ENCODE measurements around the gene CCDC187. TPM values are rescaled to one million over a fixed set of nuclear protein-coding genes. Genes with fewer than 3 reads are reported as not detected.
"Not testable (repeated sequence)": the region's sequence is repeated elsewhere in the genome, so short reads cannot be mapped to it uniquely, and the experiment has no call there.

Gene CCDC187
- total RNA-seq, 1 experiment from 2014 or later: 0.05 TPM

DNA sequence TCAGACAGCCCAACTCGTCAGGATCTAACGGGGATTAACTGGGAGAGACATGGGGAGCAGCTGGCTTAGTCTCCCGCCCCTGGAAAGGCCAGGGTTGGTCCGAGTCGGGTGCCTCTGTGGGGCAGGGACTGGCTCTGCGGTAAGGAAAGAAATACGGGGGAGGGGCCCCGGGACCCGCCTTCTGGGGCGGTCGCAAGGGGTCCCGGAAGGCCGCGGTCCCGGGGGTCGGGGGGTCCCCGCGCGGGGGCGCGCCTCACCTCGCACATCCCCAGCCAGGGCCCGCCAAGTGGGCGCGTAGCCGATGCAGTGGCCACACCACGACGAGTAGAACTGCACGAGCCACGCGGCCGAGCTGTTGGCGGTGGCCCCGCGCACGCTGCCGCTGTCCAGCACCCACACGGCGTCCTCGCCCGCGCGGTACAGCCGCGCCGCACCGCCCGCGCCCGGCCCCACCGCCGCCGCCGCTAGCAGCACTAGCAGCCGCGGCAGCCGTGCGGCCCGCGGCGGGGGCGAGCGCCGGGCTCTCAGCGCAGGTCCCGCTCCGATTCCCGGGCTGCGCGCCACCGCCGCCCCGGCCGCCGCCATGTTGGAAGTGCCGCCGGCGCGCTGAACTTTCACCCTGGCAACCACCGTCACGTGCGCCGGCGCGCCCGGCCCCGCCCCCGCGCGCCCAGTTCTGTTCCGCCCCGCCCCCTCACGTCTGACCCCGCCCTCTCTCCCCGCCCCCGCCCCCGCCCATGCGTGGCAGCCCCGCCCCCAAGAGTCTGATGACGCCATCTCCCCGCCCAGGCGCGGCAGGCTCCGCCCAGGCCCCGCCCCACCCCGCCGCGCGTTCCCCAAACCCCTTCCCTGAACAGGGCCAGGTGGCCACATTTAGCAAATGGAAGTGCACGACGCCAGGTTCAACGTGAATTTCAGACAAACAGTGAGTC is 58.4 kb downstream of the CCDC187 start, which contains the start of gene QSOX2:
TSS of gene QSOX2 (minus strand) at position 594 of the 932 bp plus-strand sequence. CDS start at position 585, 9 bp downstream.
- DNase-seq (ENCODE audit: extremely low read depth, low read depth): peak; percentile 68

DNA sequence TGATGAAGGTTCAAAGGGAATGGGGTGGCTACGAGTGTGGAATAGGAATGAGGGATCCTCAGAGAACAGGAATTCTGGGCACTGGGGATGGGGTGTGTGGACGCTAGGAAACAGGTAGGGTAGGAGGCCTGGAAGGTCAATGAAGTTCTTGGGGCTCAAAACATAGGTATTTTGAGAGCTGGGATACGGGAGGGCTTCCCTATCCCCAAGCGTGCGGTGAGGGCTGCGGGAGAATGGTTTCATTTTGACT is 59.0 kb downstream of the CCDC187 start:
- DNase-seq (ENCODE audit: extremely low read depth, low read depth): no peak

DNA sequence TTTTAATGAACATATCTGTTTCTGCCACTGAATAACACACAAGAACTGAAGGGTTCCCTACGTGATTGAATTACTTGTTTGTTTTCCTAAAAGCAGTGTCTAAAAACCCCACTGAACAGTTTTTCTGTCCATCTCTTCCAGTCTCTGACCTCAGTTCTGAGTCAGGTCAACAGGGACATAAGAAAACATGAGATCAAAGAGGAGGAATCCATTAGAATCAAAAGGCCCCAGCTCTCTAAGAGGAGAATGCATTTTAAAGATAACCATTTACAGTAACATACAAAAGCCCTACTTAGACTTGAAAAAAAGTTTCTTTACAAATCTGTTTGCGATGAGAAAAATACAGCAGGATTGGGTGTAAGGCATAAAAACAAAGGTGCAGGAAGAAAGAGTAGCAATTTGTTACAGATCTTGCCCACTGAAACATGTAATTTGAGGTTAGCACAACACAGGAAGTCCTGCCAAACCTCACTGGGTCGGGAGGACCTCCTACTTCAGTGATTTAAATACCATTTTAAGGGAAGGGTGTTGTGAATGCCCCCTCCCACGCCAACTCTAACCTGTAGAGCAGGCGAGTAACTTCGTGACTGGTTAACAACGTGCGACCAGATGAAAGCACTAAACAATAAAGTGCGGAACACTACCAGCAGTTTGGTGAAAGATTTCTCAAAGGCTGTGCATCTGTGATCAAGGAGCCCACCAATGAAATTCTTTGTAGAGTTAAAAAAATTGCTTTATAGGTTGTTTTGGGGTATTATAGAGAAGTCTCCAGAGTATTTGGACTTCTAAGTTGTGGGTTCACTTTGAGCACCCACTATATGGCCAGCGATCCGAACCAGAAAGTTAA is 59.5 kb downstream of the CCDC187 start:
- no peak for DNase-seq (ENCODE audit: extremely low read depth, low read depth)

DNA sequence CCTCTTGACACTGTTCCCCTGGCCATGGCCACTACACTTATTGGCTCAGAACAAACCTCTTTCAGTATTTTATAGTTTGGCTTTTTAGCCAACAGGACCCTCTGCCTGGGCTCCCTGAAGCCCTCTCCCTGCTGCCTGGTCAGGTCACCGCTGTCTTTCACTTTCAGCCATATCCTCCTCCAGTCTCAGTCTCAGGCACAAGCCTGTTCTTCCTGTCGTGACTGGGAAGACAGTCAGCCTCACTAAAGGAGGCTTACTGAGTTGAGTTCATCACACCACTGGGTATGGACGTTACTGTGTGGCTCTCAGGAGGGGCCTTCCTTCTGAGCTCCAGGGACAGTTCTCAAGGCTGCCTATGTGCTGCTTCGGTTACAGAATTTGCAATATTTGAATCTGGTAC is 60.3 kb downstream of the CCDC187 start:
- no peak for DNase-seq (ENCODE audit: extremely low read depth, low read depth)

DNA sequence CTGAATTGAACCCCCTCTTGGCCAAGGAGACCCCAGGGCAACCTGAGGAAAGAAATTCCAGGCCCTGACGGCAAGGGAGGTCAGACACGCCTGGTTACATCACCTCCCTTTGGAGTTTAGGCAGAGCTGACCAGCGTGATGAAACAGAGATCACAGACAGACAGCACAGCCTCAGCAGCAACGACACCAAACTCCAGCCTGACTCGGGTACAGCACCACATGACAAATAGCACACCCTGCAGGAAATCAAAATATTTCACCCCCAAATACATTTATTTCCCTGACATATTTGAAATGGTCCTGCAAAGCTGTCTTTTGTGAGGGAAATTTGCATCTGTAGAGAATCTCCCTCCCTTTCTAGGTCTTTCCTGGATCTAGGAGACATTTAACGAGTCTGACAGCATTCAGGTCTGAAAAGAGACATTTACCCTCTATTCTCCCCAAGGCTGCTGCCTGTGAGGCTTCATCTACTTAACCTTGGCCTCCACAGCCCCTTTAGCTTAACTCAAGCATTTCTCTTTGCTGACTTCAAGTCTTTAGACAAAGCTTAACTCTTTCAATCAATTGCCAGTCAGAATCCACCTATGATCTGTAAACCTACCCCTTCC is 60.9 kb downstream of the CCDC187 start:
- DNase-seq (ENCODE audit: extremely low read depth, low read depth): peak; percentile 28

DNA sequence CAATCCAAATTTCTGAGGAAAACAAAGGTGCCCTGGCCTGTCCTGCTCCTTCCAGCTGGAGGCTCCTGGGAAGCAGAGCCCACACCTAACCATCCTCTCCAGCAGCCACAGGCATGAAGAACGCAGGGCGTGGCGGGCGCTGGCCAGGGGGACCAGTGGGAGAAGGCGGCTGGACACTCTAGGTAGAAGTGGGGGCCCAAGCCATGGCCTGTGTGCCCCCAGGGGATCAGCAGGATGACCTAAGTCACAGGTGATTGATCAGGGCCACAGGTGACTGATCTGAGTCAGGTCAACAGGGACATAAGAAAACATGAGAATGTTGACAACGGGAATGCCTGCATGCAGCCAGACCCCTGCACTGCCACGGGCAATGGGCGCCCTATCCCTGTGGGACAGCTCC is 61.6 kb downstream of the CCDC187 start:
- DNase-seq (ENCODE audit: extremely low read depth, low read depth): no peak

DNA sequence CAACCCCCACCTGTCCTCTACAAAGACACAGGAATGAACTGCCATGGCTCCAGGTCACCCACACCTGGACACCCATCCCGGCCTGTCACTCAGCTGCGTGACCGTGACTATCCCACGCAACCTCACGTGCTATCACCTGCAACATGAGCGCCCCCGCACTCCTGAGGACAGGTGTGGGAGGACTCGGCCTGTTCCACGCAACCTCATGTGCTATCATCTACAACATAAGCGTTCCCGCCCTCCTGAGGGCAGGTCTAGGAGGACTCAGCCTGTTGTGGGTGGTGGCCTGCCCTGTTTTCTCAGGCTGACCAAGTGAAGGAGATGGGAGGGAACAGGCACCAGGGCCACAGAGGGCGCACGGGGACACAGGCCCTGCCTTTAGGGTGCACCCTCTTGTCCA is 62.4 kb downstream of the CCDC187 start:
- DNase-seq (ENCODE audit: extremely low read depth, low read depth): no peak

DNA sequence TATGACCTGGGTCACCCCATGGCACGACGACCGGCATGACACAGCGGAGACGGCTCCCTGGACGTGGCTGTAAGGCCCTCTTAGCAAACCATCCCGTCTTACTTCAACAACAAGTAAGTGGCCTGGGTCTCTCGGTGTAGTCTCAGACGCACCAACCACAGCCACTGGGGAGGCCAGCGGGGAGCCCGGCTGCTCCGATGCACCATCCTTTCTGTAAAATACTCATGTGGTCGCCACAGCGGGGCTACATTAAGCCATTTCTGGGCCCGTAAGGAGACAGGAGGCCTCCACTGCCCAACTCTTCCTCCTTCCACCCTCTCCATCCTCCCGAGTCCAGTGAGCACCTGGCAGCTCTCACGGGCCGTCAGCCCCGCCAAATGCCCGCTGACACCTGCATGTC is 63.0 kb downstream of the CCDC187 start:
- DNase-seq (ENCODE audit: extremely low read depth, low read depth): no peak

DNA sequence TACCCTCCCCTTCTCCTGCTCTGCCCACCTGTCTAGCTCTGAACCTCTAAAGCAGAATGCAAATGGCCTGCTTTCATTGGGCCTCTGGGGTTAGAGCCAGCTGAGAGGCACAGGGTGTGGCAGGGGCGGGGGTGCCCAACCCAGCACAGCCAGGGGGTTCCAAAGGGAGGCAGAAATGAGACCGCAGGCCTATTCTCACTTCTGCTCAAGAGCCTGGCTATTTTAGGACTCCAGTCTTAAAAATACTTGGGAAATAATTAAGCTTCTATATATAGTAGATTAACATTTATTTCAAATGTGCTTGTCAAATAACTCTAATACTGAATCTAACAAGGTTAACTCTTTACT is 63.9 kb downstream of the CCDC187 start:
- DNase-seq (ENCODE audit: extremely low read depth, low read depth): no peak

DNA sequence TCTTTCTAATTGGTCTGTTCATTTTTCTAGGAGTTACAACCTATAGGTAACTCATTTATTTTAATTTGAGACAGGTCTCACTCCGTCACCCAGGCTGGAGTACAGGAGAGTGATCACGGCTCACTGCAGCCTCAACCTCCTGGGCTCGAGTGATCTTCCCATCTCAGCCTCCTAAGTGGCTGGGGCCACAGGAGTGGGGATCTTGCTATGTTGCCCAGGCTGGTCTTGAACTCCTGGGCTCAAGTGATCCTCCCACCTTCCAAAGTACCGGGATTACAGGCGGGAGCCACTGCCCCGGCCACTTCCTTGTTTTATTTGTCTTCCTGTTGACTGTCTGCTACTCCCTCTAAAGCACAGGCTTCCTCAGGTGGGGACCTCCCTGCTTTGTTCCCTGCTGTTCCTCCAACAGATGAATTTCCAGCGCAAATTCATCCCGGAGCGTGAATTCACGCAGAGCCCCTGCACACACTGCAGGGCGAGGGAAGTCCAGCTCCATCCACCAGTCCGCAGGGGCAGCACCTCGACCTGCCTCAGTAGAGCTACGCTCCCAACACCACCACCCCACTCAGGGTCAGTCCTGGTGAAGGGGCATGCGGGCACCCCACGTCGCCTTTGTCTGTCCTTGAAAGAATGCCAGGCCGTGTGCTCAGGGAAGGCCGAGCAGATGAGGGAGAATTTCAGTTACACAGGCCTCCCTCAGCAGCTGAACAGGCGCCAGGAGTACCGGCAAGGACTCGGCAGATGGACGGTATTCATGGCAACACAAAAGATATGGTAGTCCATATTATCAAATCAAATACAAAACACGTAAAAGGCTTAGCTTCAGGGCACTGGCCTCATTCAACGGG is 64.5 kb downstream of the CCDC187 start:
- DNase-seq (ENCODE audit: extremely low read depth, low read depth): no peak

DNA sequence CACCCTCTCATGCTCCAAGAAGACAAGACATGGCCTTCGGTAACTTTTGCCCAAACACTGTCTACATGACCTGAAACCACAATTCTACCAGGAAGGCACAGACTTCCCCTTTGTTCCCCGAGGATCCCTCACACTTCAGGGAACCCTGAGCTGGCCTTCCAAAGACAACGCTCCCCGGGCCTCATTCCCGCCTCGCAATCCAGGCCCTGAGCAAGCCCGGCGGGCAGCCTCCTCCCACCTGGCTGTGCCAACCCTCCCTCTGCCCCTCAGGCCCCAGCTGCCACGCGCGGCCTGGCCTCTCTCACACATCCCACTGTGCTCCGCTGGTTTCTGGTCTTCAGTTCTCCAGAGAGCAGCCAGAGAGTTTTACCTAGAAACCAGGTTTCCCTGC is 65.6 kb downstream of the CCDC187 start:
- no peak for DNase-seq (ENCODE audit: extremely low read depth, low read depth)

DNA sequence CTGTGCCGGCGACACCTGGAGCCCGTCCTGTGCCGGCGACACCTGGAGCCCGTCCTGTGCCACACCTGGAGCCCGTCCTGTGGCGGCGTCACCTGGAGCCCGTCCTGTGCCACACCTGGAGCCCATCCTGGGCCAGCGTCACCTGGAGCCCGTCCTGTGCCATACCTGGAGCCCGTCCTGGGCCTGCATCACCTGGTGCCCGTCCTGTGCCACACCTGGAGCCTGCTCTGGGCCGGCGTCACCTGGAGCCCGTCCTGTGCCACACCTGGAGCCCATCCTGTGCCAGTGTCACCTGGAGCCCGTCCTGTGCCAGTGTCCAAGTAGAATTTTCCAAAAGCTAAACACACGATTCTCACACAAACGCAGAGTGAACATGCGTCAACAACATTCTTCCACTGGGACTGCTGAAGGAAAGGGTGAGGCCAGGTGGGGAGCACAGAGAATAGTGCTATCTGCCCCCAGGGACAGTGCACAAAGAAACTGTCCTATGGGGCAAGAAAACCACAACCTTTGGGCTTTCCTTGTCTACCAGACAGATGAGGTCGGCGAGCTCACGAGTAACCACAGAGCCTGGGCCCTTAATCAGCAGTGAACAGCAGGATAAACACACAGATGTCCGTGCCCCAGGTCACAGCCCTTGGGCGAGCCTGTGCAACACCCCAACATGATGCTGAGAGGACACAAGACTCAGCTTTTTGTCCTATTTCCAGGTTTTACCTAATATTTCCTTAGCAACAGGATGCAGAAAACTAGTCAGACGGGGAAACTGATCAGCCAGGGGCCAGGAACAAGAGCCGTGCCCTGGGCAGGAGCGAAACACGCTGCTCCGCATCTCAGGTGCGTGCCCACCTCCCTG is 66.2 kb downstream of the CCDC187 start:
- DNase-seq (ENCODE audit: extremely low read depth, low read depth): no peak

DNA sequence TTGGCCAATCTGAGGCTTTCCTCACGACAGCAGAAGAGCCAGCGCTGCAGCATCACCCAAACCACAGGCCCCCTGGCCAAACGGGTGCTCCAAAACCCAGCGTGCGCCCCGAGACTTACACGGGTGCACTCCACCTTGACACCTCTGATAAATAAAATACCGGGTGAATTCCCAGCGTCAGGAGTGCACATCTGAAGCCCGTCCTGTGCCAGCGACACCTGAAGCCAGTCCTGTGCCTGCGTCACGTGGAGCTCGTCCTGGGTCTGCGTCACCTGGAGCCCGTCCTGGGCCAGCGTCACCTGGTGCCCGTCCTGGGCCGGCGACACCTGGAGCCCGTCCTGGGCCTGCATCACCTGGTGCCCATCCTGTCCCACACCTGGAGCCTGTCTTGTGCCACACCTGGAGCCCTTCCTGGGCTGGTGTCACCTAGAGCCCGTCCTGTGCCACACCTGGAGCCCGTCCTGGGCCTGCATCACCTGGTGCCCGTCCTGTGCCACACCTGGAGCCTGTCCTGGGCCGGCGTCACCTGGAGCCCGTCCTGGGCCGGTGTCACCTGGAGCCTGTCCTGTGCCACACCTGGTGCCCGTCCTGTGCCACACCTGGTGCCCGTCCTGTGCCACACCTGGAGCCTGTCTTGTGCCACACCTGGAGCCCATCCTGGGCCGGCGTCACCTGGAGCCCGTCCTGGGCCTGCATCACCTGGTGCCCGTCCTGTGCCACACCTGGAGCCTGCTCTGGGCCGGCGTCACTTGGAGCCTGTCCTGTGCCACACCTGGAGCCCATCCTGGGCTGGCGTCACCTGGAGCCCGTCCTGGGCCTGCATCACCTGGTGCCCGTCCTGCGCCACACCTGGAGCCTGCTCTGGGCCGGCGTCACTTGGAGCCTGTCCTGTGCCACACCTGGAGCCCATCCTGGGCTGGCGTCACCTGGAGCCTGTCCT is 67.2 kb downstream of the CCDC187 start:
- not testable (repeated sequence) for DNase-seq (ENCODE audit: extremely low read depth, low read depth)

DNA sequence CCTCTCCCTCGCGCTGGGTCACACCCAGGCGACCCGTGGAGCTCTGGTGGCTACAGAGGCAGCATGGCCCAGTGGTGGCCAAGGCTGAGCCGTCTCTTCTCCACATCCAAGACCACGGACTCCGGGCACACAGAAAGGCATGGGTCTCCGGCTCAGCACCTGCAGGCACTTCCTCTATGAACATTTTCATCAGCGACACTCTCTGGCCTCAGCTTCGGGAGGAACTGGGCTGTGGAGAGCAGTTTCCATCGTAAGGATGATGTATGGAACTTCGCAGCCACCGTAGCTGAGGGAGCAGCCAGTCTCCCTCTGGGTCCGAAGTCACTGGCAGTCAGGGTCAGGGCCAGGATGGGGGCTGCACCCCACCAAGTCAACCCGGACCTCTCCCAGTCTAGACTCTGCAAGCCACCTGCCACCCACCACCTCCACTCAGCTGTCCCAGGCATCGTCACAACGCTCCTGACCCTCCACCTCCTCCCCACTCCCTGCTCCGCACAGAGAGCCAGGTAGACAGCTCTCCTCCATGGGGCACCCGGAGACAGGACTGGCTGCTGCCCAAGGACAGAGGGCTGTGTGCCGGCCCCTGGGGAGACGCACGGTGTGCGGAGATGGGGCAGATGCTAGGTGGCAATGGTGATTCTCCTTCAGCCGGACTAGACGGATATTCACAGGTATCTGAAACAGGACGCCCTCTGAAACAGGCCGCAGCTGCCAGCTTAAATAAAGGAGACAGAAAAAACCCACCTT is 68.0 kb downstream of the CCDC187 start:
- no peak for DNase-seq (ENCODE audit: extremely low read depth, low read depth)

DNA sequence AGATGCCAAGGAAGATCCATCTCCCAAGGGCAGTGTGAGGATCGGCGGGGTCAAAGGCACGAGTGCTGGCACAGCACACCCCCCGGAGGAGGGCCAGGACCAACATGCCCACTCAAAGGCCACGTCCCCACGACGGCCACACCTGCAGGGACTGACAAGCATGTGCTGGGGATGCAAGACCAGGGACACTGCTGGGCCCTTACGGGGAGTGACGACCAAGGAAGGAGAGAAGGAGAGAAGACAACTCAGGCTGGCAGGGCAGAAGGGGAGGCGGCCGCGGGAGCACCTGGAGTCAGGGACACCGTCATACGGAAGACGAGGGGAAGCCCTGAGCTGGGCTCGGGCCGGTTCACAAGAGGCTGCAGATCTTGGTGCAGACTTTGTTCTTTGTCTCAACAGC is 68.7 kb downstream of the CCDC187 start:
- no peak for DNase-seq (ENCODE audit: extremely low read depth, low read depth)

DNA sequence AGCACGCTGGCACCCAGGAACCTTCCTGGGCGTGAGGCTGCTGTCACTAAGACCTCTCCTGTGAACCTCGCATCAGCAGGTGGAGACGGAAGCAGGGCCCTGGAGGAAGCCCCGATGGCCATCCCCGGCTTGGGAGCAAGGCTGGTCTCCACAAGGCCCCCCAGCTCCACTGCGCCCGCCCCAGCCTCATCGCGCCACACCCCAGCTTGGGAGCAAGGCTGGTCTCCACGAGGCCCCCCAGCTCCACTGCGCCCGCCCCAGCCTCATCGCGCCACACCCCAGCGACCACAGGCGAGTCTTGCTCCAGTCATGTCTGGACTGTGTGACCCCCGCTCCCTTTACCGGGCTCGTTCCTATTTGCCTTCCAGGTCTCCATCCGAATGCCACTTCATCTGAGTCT is 69.3 kb downstream of the CCDC187 start:
- no peak for DNase-seq (ENCODE audit: extremely low read depth, low read depth)

DNA sequence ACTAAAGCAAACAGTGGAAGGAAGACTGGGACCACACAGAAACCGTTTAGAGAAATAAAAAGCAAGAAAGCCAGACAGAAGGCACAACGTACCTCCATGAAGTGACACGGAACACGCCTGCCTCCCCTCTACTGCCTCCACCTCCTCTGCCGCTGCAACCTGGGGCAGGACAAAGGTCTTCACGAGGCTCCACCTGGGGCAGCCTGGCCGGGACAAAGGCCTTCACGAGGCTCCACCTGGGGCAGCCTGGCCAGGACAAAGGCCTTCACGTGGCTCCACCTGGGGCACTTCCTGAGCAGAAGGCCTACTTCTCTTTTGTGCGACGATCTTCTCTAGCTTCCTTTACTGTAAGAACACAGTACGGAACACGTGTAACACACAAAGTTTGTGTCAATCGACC is 70.0 kb downstream of the CCDC187 start:
- no peak for DNase-seq (ENCODE audit: extremely low read depth, low read depth)

DNA sequence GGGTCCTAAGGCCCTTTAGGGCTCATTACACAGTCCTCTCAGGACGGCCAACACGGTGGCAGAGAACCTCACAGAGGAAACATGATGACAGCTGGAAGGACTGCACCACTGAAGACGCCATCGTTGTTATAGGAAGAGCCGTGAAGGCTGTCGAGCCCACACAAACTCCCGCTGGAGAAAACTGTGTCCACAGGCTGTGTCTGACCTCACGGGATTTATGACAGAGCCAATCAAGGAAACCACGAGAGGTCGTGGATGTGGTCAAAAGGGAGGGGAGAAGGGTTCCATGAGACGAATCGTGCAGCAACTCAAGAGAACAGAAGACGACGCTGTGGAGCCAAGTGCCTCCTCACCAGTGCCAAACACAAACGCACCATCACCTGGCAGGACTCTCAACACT is 70.5 kb downstream of the CCDC187 start:
- no peak for DNase-seq (ENCODE audit: extremely low read depth, low read depth)

Measured in NCI-H460 (cell line).